H7 (cell line): Measurements from ENCODE around the gene PLXND1. TPM values are rescaled to one million over a fixed set of nuclear protein-coding genes. Genes with fewer than 3 reads are reported as not detected.

ENCODE experiments used
- DNase-seq: peaks from one replicate; pipeline ENCODE4 v3.0.0; 2012
- H3K27me3 ChIP-seq: 2 replicates; pipeline ENCODE4 v1.6.0; 2011; ENCODE audit warnings: mild to moderate bottlenecking, low read length; ENCODE audit not compliant: control insufficient read depth, insufficient read depth
- H3K36me3 ChIP-seq: replicated peaks from 2 replicates; pipeline ENCODE4 v1.5.1; 2011; ENCODE audit warnings: low read length; ENCODE audit not compliant: control insufficient read depth, insufficient read depth
- H3K4me3 ChIP-seq: 2 replicates; pipeline ENCODE4 v1.5.1; 2011; ENCODE audit warnings: low read depth, mild to moderate bottlenecking, control low read depth, low read length, moderate library complexity; ENCODE audit not compliant: insufficient read depth
- total RNA-seq: library from RNA; depleted of rRNA; stranded (reverse); fragments of >200 nt; shearing (Covaris generic); gene quantifications from 2 replicates; pipeline ENCODE4 v1.2.3, GENCODE V29; 2014

The PLXND1 gene
- total RNA-seq, 1 experiment from 2014 or later: 59.0 TPM

DNA sequence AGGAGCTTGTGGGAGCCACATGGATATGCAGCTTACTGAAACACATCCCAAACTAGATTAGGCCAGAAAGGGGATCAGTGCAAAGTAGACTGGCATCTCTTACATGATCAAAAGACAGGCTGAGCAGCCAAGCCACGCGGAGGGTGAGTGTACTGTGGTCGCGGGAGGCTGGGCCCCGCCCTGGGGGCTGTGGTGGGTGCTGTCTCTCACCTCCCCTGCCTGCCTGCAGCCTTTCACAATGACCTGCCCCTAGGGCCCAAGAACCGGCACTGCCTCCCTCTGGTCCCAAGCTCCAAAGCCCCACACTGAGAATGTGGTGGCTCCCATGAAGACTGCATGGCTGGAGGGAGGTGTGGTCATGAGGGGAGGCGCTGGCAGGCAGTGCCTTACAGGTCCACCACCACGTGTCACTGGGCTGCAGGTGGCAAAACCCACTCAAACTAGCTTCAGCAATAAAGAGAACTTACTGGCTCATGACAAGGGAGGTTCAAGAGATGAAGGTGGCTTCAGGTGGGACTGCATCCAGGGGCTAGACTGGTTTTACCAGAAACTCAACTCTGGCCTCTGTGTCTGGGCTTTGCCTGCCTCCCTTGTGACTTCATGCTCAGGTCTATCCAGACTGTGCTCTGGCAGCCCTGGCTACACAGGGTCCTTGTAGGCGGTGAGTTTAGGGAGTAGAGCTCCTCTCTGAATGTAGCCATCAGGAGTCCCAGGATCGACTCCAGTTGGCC, 27.4 kb upstream of the PLXND1 start:
- Histone ChIP-seq H3K36me3 (no peaks in the 10 kb centered on the region), H3K27me3 (no peaks in the 10 kb centered on the region), H3K4me3 (no peak overlapping the region)
- peak; percentile 57 for DNase-seq

- no peak for DNase-seq
- Histone ChIP-seq H3K27me3 (no peaks in the 10 kb centered on the region), H3K36me3 (no peaks in the 10 kb centered on the region), H3K4me3 (no peak overlapping the region)
Measured at GRCh38 chr3:129632977-129633376, 26.5 kb upstream of the PLXND1 start.

- H3K27me3 ChIP-seq: no peaks in the 10 kb centered on the region
- H3K4me3 ChIP-seq: no peak overlapping the region
- H3K36me3 ChIP-seq: no peaks in the 10 kb centered on the region
- DNase-seq: no peak
Measured at GRCh38 chr3:129632556-129632955, 26.1 kb upstream of the PLXND1 start.

- H3K4me3 ChIP-seq: no peak overlapping the region
- no peaks in the 10 kb centered on the region for H3K27me3 ChIP-seq
- no peaks in the 10 kb centered on the region for H3K36me3 ChIP-seq
- no peak for DNase-seq
Measured at GRCh38 chr3:129632056-129632455, 25.6 kb upstream of the PLXND1 start.

- no peaks in the 10 kb centered on the region for H3K27me3 ChIP-seq
- no peak for DNase-seq
- no peak overlapping the region for H3K4me3 ChIP-seq
- no peaks in the 10 kb centered on the region for H3K36me3 ChIP-seq
Measured at GRCh38 chr3:129629011-129629410, 22.5 kb upstream of the PLXND1 start.

DNA sequence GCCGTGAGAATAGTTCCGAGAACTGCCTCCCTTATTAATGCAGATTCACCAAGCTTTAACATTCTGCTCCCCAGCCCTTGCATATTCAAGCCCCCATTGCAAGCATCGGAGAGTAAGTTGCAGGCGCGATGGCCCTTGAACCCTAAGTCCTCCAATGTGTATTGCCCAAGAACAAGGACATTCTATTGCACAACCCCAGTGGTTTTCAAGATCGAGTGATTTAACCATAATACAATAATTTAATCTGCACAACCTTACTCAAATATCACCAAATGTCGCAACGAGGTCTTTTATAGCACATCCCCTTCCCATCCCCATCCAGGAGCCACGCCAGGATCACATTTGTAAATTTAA, 21.7 kb upstream of the PLXND1 start:
- no peaks in the 10 kb centered on the region for H3K36me3 ChIP-seq
- peak overlapping the region; percentile 74 for H3K4me3 ChIP-seq
- H3K27me3 ChIP-seq: no peaks in the 10 kb centered on the region
- no peak for DNase-seq

DNA sequence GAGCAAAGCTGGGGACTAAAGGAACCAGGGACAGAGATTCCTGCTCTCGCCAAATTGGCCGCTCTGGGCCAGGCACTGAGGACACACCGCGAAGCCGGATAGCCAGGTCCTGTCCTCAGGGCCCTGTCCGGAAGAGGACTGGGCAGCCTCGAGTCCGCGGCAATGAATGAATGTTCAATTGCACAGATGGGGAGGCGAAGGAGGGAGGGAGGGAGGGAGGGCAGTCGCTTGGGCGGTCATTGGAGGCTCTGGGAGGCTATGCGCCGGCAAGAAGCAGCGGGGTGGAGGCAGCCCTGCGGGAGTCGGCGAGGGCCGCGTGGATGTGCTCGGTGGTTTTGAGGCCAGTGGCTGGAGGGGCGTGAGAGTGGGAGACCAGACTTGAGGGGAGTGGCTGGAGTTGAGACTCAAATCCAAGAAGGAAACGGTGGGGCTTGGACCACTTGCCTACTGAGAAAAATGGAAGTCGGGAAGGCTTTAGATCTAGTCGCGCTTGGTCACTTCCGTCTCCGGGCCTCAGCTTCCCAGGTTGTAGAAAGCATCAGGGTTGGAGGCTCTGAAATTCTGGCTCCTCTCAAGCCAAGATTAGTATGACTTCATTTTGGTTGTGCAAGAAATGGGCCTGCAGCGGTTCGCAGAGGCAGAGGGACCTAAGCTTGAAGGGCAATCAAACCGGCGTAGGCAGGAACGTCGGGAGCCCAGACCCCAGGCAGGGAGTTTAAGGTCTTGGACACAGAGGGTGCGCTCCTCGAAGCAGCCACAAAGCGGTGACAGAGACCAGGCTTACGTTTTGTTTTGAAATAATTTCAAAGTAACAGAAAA, 21.1 kb upstream of the PLXND1 start:
- no peaks in the 10 kb centered on the region for H3K27me3 ChIP-seq
- H3K36me3 ChIP-seq: no peaks in the 10 kb centered on the region
- H3K4me3 ChIP-seq: peak overlapping the region; percentile 74

DNA sequence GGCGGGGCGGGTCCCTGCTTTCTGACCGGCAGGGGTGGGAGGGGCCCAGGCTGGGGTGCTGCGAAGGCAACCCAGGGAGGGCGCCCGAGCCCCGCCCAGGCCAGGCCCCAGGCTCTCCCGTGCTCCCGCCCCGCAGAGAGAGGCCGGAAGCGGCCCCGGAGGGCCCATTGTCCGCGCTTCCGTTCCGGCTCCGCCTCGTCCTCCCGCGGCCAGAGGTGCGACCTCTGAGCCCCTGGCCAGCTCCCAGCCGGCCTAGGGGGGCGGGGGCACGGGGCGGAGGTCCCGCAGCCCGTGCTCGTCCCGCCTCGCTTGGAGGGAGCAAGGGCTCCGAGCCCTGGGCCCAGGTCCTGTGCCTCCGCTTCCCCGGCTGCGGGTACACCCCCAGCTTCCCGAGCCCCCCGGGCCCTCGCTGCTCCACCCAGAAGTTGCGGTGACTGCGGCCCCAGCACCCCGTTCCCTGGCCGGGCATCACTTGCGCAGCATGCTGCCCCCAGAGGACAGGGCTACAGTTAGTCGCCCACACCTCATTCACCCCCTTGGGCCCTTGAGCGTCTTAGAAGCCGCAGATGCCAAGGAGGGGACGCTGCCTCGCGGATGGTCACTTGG, 20.4 kb upstream of the PLXND1 start:
- peak; percentile 98 for DNase-seq
- H3K4me3 ChIP-seq: peak overlapping the region; percentile 74
- no peaks in the 10 kb centered on the region for H3K27me3 ChIP-seq
- no peaks in the 10 kb centered on the region for H3K36me3 ChIP-seq

More for the DNA sequence above, 21.1 kb upstream of the PLXND1 start:
- DNase-seq: peak; percentile 95

DNA sequence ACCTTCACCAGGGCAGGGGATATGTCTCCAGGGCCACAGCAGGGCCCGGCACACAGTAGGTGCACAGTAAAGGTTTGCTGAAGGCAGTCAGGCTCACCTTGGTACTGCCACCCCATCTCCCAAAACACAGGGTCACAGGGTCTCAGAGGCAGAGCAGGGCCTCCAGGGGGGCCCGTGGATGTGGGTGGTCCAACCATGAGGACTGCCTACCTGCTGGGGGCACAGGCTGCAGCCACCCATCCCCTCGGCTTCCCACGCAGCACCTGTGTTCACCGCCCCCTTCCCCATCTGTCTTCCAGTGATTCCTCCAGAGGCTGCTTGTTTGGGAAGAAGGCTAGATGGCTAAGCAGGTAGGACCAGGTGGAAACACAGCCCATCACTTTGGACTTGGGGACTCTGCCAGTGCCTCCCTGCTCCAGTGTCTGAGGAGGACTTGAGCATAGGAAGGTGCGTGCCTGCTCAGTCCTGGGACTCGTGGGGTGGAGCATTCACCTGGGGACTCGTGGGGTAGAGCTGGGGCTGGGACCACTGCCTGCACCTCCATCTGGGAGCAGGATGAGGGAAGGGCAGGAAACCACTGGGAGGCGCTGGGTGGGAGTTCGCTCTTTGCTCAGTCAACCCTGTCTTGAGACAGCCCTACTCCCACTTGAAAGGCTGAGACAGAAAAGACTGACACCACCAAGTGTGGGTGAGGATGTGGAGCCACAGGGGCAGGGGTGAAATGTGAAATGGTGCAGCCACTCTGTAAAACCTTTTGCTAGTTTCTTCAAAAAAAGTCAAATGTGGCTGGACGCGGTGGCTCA, 18.8 kb upstream of the PLXND1 start:
- Histone ChIP-seq H3K36me3 (no peaks in the 10 kb centered on the region), H3K4me3 (no peak overlapping the region), H3K27me3 (no peaks in the 10 kb centered on the region)
- DNase-seq: peak; percentile 87

GRCh38 chr3:129624347-129625071, 18.0 kb upstream of the PLXND1 start:
- Histone ChIP-seq H3K27me3 (no peaks in the 10 kb centered on the region), H3K4me3 (no peak overlapping the region), H3K36me3 (no peaks in the 10 kb centered on the region)
- no peak for DNase-seq

DNA sequence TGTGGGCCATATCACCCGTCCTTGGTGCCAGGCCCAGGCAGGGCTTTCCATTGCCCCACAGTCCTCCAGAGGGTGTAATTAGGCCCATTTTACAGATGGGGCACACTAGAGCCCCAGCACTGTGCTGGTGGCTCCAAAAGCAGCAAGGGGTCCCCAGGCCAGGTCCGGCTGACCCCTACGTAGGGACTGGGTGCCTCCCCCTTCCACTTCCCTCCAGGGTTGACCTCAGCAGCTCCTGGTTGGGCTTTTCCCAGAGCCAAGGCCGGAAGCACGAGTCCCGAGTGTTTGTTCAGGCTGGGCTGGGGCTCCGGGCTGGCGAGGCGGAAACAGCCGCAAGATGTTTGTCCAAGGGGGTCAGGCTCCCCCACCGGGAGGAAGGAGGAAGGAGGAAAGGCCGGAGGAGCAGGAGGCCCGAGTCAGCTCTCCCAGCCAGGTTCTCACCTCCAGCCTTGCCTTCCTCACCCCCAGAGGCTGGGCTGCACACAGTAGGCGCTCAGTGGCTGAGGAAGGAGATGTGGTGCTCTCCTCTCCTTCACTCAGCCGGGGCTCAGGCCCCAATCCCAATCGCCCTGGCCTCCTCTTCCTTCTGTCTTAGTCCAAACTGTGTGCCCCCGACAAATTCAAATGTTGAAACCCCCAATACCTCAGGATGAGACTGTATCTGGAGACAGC, 17.1 kb upstream of the PLXND1 start:
- Histone ChIP-seq H3K4me3 (no peak overlapping the region), H3K36me3 (no peaks in the 10 kb centered on the region), H3K27me3 (no peaks in the 10 kb centered on the region)
- peak; percentile 75 for DNase-seq

DNA sequence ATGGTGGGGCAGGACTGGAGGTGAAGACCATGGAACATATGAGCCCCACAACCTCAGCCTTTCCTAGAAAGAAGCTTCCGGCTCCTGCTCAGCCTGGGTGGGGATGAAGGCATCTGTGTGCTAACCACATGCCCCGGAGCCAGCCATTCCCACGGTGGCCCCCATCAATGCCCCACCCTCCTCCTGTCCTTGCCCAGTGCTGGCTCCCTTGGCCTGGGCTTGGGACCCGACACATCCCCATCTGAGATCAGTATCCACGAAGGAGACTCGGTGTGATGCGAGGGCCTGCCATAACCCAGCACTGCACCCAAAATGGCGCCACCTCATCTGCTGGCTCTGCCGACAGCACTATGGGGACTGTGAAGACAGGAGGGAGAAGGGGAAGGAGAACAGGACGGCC, 16.5 kb upstream of the PLXND1 start:
- H3K36me3 ChIP-seq: no peaks in the 10 kb centered on the region
- H3K4me3 ChIP-seq: no peak overlapping the region
- no peaks in the 10 kb centered on the region for H3K27me3 ChIP-seq
- peak; percentile 40 for DNase-seq

DNA sequence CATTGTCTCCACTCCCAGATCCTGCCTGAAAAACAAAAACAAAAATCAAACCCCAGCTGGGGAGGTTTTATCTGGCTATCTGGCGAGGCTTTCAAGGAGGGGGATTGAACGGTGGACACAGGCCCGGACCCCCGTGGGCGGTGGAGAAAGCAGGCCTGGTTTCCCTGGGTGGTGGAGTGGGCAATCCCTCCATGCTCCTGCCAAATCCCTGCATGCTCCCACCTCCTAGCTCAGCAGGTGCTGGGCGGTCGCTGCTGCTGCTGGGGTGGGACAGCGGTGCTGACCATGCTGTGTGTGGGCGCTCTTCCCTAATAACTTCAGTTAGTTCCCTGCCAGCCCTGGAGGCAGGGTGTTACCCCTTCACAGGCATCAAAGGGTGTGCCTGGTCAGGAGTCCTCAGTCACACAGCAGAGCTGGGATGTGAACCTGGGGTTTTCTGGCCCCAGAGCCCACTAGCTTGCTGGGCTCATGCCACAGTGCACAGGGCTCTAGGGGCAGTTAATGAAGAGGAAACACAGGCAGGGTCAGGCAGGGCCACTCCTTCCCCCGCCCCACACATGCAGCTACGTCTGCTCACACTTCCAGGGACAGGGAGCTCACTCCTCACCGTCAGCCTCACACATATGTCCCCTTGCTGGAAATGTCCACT, 15.9 kb upstream of the PLXND1 start:
- H3K4me3 ChIP-seq: no peak overlapping the region
- no peaks in the 10 kb centered on the region for H3K36me3 ChIP-seq
- peak; percentile 51 for DNase-seq
- no peaks in the 10 kb centered on the region for H3K27me3 ChIP-seq
